Naive thymus-derived CD4-positive, alpha-beta T cell (primary cell): ENCODE measurements around the gene XYLT1. TPM values are rescaled to one million over a fixed set of nuclear protein-coding genes. Genes with fewer than 3 reads are reported as not detected.

Source experiments
- ATAC-seq: fragments of 150-1000 bp; cut with Tn5 transposase; 2 replicates; pipeline ENCODE4 v1.10.0; 2021; ENCODE audit warnings: mild to moderate bottlenecking, moderate library complexity
- CTCF ChIA-PET: fragments of 350-600 bp; sonication (Branson Sonifier 250); formaldehyde crosslinking; loops from one replicate; lab custom pipeline; 2021; ENCODE audit warnings: antibody characterized with exemption; lab: Charles Lee
- POLR2A ChIA-PET: fragments of 350-600 bp; sonication (Branson Sonifier 250); formaldehyde crosslinking; loops from one replicate; lab custom pipeline; 2021; ENCODE audit warnings: antibody characterized with exemption, inconsistent platforms; lab: Charles Lee
- DNase-seq, 9 donors: peaks; one replicate each; pipeline versions ENCODE4 v3.0.0 to v3.0.0-alpha.2; 2020 to 2022; ENCODE audit warnings: mixed read lengths in 1 of 9
- H3K27ac ChIP-seq: one replicate; pipeline ENCODE4 v1.7.0; 2013; ENCODE audit warnings: mild to moderate bottlenecking, low read depth, low read length, moderate library complexity
- H3K27me3 ChIP-seq, 2 donors: one replicate each; pipeline ENCODE4 v1.7.0; 2013; ENCODE audit warnings: low read length in 2 of 2, mild to moderate bottlenecking in 2 of 2, moderate library complexity in 2 of 2; ENCODE audit not compliant: control insufficient read depth in 2 of 2, insufficient read depth in 2 of 2
- H3K36me3 ChIP-seq, 3 experiments: 1 replicate in 2 of 3; 2 replicates in 1 of 3; pipeline ENCODE4 v1.7.0; 2013; ENCODE audit warnings: low read length in 3 of 3, mild to moderate bottlenecking in 3 of 3, moderate library complexity in 1 of 3; ENCODE audit not compliant: insufficient read depth in 3 of 3, control insufficient read depth in 2 of 3
- H3K4me1 ChIP-seq, 2 donors: one replicate each; pipeline ENCODE4 v1.7.0; 2013; ENCODE audit warnings: low read length in 2 of 2, mild to moderate bottlenecking in 2 of 2, moderate library complexity in 1 of 2; ENCODE audit not compliant: control insufficient read depth in 2 of 2, insufficient read depth in 2 of 2
- H3K4me3 ChIP-seq: 2 replicates; pipeline ENCODE4 v1.7.0; 2013; ENCODE audit warnings: mild to moderate bottlenecking, low read length
- H3K9me3 ChIP-seq, 3 experiments: 1 replicate in 2 of 3; 2 replicates in 1 of 3; pipeline ENCODE4 v1.7.0; 2013; ENCODE audit warnings: low read length in 3 of 3; ENCODE audit not compliant: control insufficient read depth in 2 of 3
- H3K27ac Mint-ChIP-seq, 9 donors: one replicate each; pipeline ENCODE4 v1.8.0; 2020 to 2022; ENCODE audit warnings: mixed read lengths in 9 of 9, mild to moderate bottlenecking in 8 of 9, moderate library complexity in 5 of 9, inconsistent platforms in 2 of 9
- H3K27me3 Mint-ChIP-seq, 5 donors: one replicate each; pipeline ENCODE4 v1.8.0; 2021 to 2022; ENCODE audit warnings: mixed read lengths in 5 of 5, mild to moderate bottlenecking in 1 of 5
- H3K36me3 Mint-ChIP-seq, 5 donors: one replicate each; pipeline ENCODE4 v1.8.0; 2020 to 2022; ENCODE audit warnings: mixed read lengths in 5 of 5, mild to moderate bottlenecking in 3 of 5, inconsistent platforms in 1 of 5
- H3K4me1 Mint-ChIP-seq, 7 donors: one replicate each; pipeline ENCODE4 v1.8.0; 2020 to 2022; ENCODE audit warnings: mixed read lengths in 7 of 7, mild to moderate bottlenecking in 3 of 7, inconsistent platforms in 1 of 7
- H3K4me3 Mint-ChIP-seq, 10 donors: one replicate each; pipeline ENCODE4 v1.8.0; 2020 to 2022; ENCODE audit warnings: mild to moderate bottlenecking in 10 of 10, mixed read lengths in 10 of 10, moderate library complexity in 6 of 10, inconsistent platforms in 2 of 10
- H3K9me3 Mint-ChIP-seq, 11 donors: one replicate each; pipeline ENCODE4 v1.8.0; 2020 to 2022; ENCODE audit warnings: mixed read lengths in 11 of 11, mild to moderate bottlenecking in 4 of 11, inconsistent platforms in 1 of 11, moderate library complexity in 1 of 11
- intact Hi-C, 2 donors: fragments of 100-400 bp; cut with micrococcal nuclease; formaldehyde crosslinking; loops; one replicate each; pipeline ENCODE4 v1.15.1; 2023
- polyA plus RNA-seq, 2 donors: library from polyadenylated mRNA; unstranded; fragments of 300-500 nt; fragmentation: Illumina TruSeq; gene quantifications; one replicate each; pipeline ENCODE4 v1.2.3, GENCODE V29; 2021
- total RNA-seq, 6 experiments: library from RNA in 5 of 6; stranded (reverse) in 5 of 6; gene quantifications; 1 replicate in 5 of 6; 2 replicates in 1 of 6; pipeline ENCODE4 v1.2.3 and lab custom pipeline; 2021 to 2026

XYLT1 gene
- total and polyA plus RNA-seq, 7 experiments from 2014 or later, result 1.9 to 50.4 (median 37.9) TPM

- H3K4me3 Mint-ChIP-seq, result peak overlapping the region in 2 of 10 donors; percentile 10 to 20
- H3K9me3 Mint-ChIP-seq, result no peaks in the 10 kb centered on the region
- ChIA-PET POLR2A (no interaction called here), CTCF (no interaction called here)
- peaks cover 0 to 12% (median 3%) of the 10 kb centered on the region in 5 donors for H3K36me3 Mint-ChIP-seq
- no peak overlapping the region for H3K4me3 ChIP-seq
- no peaks in the 10 kb centered on the region for H3K27me3 Mint-ChIP-seq
- ATAC-seq, result no peak
- no peaks in the 10 kb centered on the region for H3K36me3 ChIP-seq
- intact Hi-C loops, result loop anchor here (10.0 kb wide), 2 partner anchors 57 to 73 kb away; no protein-coding TSS in a partner anchor
- no peaks in the 10 kb centered on the region for H3K27me3 ChIP-seq
- DNase-seq, result no peak
- H3K27ac Mint-ChIP-seq, result peak overlapping the region in 1 of 9 donors; percentile 3
- peaks cover 0 to 17% of the 10 kb centered on the region in 2 donors for H3K4me1 ChIP-seq
- no peaks in the 10 kb centered on the region for H3K9me3 ChIP-seq
- H3K27ac ChIP-seq, result no peak overlapping the region
- peaks cover 26 to 63% (median 49%) of the 10 kb centered on the region in 7 donors for H3K4me1 Mint-ChIP-seq
Observed at GRCh38 chr16:17271687-17272086, 199.1 kb downstream of the XYLT1 start.

GRCh38 chr16:17270683-17271109, 200.1 kb downstream of the XYLT1 start:
- Mint-ChIP-seq H3K4me1 (peaks cover 24 to 54% (median 41%) of the 10 kb centered on the region in 7 donors), H3K4me3 (no peak overlapping the region), H3K9me3 (no peaks in the 10 kb centered on the region), H3K27me3 (no peaks in the 10 kb centered on the region), H3K36me3 (peaks cover 0 to 12% (median 3%) of the 10 kb centered on the region in 5 donors), H3K27ac (peak overlapping the region in 3 of 9 donors; percentile 4 to 50 (median 46))
- H3K36me3 ChIP-seq, result no peaks in the 10 kb centered on the region
- H3K4me1 ChIP-seq, result peaks cover 0 to 14% of the 10 kb centered on the region in 2 donors
- ChIA-PET CTCF (no interaction called here), POLR2A (no interaction called here)
- no peak overlapping the region for H3K4me3 ChIP-seq
- no peaks in the 10 kb centered on the region for H3K27me3 ChIP-seq
- no peaks in the 10 kb centered on the region for H3K9me3 ChIP-seq
- no peak overlapping the region for H3K27ac ChIP-seq
- intact Hi-C loops, result loop anchor here (10.0 kb wide), 2 partner anchors 56 to 74 kb away; no protein-coding TSS in a partner anchor
- no peak for DNase-seq
- no peak for ATAC-seq

GRCh38 chr16:17270111-17270510, 200.6 kb downstream of the XYLT1 start:
- no peaks in the 10 kb centered on the region for H3K27me3 Mint-ChIP-seq
- Histone ChIP-seq H3K4me3 (no peak overlapping the region), H3K27ac (no peak overlapping the region), H3K36me3 (no peaks in the 10 kb centered on the region), H3K27me3 (no peaks in the 10 kb centered on the region), H3K9me3 (no peaks in the 10 kb centered on the region), H3K4me1 (peaks cover 0 to 8% of the 10 kb centered on the region in 2 donors)
- H3K4me1 Mint-ChIP-seq, result peaks cover 18 to 49% (median 40%) of the 10 kb centered on the region in 7 donors
- H3K9me3 Mint-ChIP-seq, result no peaks in the 10 kb centered on the region
- CTCF ChIA-PET, result interaction anchor here (0.7 kb wide), 1 partner anchor 10 kb away, joined by 3 read pairs; no protein-coding TSS in a partner anchor
- DNase-seq (no peak), ATAC-seq (no peak)
- H3K36me3 Mint-ChIP-seq, result peaks cover 0 to 12% (median 3%) of the 10 kb centered on the region in 5 donors
- peak overlapping the region in 1 of 9 donors; percentile 4 for H3K27ac Mint-ChIP-seq
- intact Hi-C loops, result loop anchor here (10.0 kb wide), 2 partner anchors 55 to 75 kb away; no protein-coding TSS in a partner anchor
- POLR2A ChIA-PET, result no interaction called here
- peak overlapping the region in 1 of 10 donors; percentile 24 for H3K4me3 Mint-ChIP-seq

- intact Hi-C loops, result no loop called here
- Mint-ChIP-seq H3K27ac (no peak overlapping the region), H3K4me1 (peaks cover 14 to 48% (median 33%) of the 10 kb centered on the region in 7 donors), H3K4me3 (no peak overlapping the region), H3K9me3 (no peaks in the 10 kb centered on the region), H3K27me3 (no peaks in the 10 kb centered on the region), H3K36me3 (peaks cover 0 to 12% (median 3%) of the 10 kb centered on the region in 5 donors)
- DNase-seq (no peak), ATAC-seq (no peak)
- POLR2A ChIA-PET, result interaction anchor here (0.6 kb wide), 1 partner anchor 183 kb away, joined by 3 read pairs; no protein-coding TSS in a partner anchor
- H3K36me3 ChIP-seq, result no peaks in the 10 kb centered on the region
- no peaks in the 10 kb centered on the region for H3K9me3 ChIP-seq
- CTCF ChIA-PET, result interaction anchor here (0.7 kb wide), 1 partner anchor 9 kb away, joined by 3 read pairs; no protein-coding TSS in a partner anchor
- H3K4me1 ChIP-seq, result peaks cover 0 to 3% of the 10 kb centered on the region in 2 donors
- no peaks in the 10 kb centered on the region for H3K27me3 ChIP-seq
- no peak overlapping the region for H3K27ac ChIP-seq
- H3K4me3 ChIP-seq, result no peak overlapping the region
Observed at GRCh38 chr16:17269439-17269838, 201.3 kb downstream of the XYLT1 start.

GRCh38 chr16:17266608-17267313, 204.0 kb downstream of the XYLT1 start:
- no peaks in the 10 kb centered on the region for H3K27me3 ChIP-seq
- H3K4me1 ChIP-seq, result no peaks in the 10 kb centered on the region
- Mint-ChIP-seq H3K4me1 (peaks cover 9 to 59% (median 39%) of the 10 kb centered on the region in 7 donors), H3K9me3 (no peaks in the 10 kb centered on the region), H3K27ac (no peak overlapping the region), H3K36me3 (peaks cover 0 to 2% (median 0%) of the 10 kb centered on the region in 5 donors), H3K27me3 (no peaks in the 10 kb centered on the region), H3K4me3 (no peak overlapping the region)
- no peak for ATAC-seq
- no peaks in the 10 kb centered on the region for H3K9me3 ChIP-seq
- no peak overlapping the region for H3K4me3 ChIP-seq
- CTCF ChIA-PET, result no interaction called here
- H3K36me3 ChIP-seq, result no peaks in the 10 kb centered on the region
- no peak overlapping the region for H3K27ac ChIP-seq
- no peak for DNase-seq
- POLR2A ChIA-PET, result no interaction called here
- intact Hi-C loops, result no loop called here

GRCh38 chr16:17265154-17265553, 205.6 kb downstream of the XYLT1 start:
- no peak overlapping the region for H3K4me3 Mint-ChIP-seq
- DNase-seq (no peak), ATAC-seq (no peak)
- no peaks in the 10 kb centered on the region for H3K9me3 ChIP-seq
- ChIA-PET POLR2A (no interaction called here), CTCF (no interaction called here)
- no peak overlapping the region for H3K27ac ChIP-seq
- no peaks in the 10 kb centered on the region for H3K9me3 Mint-ChIP-seq
- peaks cover 7 to 52% (median 37%) of the 10 kb centered on the region in 7 donors for H3K4me1 Mint-ChIP-seq
- H3K27me3 Mint-ChIP-seq, result no peaks in the 10 kb centered on the region
- peak overlapping the region in 1 of 9 donors; percentile 25 for H3K27ac Mint-ChIP-seq
- H3K4me3 ChIP-seq, result no peak overlapping the region
- H3K36me3 ChIP-seq, result no peaks in the 10 kb centered on the region
- H3K27me3 ChIP-seq, result no peaks in the 10 kb centered on the region
- intact Hi-C loops, result no loop called here
- no peaks in the 10 kb centered on the region for H3K4me1 ChIP-seq
- H3K36me3 Mint-ChIP-seq, result no peaks in the 10 kb centered on the region
